ENCODE measurements around the gene YY1. TPM values are rescaled to one million over a fixed set of nuclear protein-coding genes. Genes with fewer than 3 reads are reported as not detected.

Gene YY1
- total and polyA plus RNA-seq, 7 donors, result 26.7 to 61.5 (median 53.9) TPM

DNA sequence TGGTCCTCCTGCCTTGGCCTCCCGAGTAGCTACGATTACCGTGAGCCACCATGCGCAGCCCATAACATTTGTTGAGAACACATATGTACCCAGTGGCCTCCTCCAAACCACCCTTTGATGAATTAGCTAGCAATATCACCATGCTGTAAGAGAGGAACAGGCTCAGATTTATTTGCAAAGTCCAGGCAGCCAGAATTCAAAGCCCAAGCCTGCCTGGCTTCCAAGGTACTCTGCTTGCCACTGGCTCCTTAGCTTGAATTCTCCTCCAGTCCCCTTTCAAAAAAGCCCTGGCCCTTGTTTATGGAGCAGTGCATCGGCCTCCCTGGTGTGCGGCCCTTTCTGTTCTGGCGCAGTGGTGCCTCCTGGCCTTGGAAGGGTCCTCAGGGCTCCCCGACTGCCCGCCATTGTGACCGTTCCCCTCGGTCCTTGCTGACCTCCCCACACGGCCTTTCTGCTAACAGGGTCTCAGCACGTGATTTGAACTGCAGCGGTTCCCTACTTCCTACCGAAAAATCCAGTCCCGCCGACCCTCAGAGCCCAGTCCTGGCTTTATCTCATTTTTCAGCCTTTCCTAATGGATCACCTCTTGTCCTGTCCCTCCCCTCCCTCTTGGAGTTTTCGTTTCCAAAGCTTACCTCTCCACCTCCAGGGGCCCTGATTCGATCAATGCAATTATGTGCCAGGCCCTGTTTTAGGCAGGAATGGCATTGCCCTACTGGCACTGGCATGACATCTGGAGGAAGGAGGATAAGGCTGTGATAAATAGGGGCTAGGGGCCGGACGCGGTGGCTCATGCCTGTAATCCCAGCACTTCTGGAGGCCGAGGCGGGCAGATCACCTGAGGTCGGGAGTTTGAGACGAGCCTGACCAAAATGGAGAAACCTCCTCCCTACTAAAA is 45.3 kb downstream of the YY1 start:
- H3K4me1 ChIP-seq, result peaks cover 3 to 20% (median 14%) of the 10 kb centered on the region in 4 donors
- intact Hi-C loops (cut with DNase I), result loop anchor here (2.0 kb wide), 1 partner anchor 37 kb away; no protein-coding TSS in a partner anchor
- H3K4me3 ChIP-seq, result peak overlapping the region in 3 of 4 donors; percentile 71 to 85 (median 81)
- H3K36me3 ChIP-seq, result peaks cover 0 to 5% (median 0%) of the 10 kb centered on the region in 4 donors
- peak overlapping the region; percentile 90 to 92 (median 91) for H3K27ac ChIP-seq
- WGBS, 2 donors, result 63 to 73% methylated on average over 26 of the region's 26 CpGs
- no peaks in the 10 kb centered on the region for H3K27me3 ChIP-seq
- H3K9me3 ChIP-seq, result no peaks in the 10 kb centered on the region
- TF ChIP-seq POLR2AphosphoS5 (IDR thresholded peaks at IDR 0.05), result no peak
- TF ChIP-seq, protein P1, sequence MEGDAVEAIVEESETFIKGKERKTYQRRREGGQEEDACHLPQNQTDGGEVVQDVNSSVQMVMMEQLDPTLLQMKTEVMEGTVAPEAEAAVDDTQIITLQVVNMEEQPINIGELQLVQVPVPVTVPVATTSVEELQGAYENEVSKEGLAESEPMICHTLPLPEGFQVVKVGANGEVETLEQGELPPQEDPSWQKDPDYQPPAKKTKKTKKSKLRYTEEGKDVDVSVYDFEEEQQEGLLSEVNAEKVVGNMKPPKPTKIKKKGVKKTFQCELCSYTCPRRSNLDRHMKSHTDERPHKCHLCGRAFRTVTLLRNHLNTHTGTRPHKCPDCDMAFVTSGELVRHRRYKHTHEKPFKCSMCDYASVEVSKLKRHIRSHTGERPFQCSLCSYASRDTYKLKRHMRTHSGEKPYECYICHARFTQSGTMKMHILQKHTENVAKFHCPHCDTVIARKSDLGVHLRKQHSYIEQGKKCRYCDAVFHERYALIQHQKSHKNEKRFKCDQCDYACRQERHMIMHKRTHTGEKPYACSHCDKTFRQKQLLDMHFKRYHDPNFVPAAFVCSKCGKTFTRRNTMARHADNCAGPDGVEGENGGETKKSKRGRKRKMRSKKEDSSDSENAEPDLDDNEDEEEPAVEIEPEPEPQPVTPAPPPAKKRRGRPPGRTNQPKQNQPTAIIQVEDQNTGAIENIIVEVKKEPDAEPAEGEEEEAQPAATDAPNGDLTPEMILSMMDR (IDR thresholded peaks at IDR 0.05), result no peak
- TF ChIP-seq EP300 (IDR thresholded peaks at IDR 0.05), result no peak
- no peak for TF ChIP-seq POLR2A (IDR thresholded peaks at IDR 0.05)
- DNase-seq, result no peak

DNA sequence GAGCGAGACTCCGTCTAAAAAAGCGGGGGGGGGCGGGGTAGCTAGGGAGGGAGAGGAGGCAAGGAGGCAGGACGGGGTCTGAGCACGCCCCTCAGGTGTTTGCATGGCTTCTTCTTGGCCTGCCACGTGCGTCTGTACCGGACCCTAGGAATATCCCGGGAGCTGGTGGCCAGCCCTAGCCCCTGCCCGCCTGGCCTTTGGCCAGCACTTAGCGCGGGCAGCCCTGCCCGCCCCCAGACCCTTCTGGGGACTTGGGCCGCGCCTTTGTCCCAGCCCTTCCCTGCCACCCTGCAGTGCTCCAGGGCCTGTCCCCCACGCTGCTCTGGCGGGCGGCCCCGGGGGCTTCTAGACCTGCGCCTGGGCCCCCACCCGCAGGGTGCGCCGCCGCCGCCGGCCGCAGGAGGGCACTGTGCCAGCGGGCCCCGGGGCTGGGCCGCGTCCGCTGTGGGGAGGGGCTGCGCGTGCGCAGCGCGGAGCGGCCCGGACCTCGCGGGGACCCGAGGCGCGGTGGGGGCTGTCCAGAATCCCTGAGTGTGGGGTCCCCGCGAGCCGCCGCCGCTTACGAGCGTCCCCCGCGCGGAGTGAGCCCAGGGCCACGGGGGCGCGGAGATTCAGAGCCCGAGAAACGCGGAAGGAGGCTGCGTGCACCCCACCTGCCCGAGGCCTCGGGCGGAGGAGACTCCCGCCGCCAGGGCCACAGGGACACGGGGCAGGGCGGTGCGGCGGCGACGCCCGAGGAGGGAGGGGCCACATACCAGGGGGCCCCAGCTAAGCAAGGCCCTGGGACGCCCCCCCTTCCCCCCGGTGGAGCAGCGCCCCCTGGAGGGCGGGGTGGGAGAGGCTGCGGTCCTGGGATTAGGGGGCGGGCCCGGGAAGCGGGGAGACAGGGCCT is 46.3 kb downstream of the YY1 start:
- no peak for TF ChIP-seq EP300 (IDR thresholded peaks at IDR 0.05)
- TF ChIP-seq POLR2A (IDR thresholded peaks at IDR 0.05), result no peak
- TF ChIP-seq, protein P1 (IDR thresholded peaks at IDR 0.05), result peak; percentile 76 to 94 (median 84)
- TF ChIP-seq POLR2AphosphoS5 (IDR thresholded peaks at IDR 0.05), result peak in 2 of 4 donors; percentile 20 to 55
- Histone ChIP-seq H3K9me3 (no peaks in the 10 kb centered on the region), H3K27ac (peak overlapping the region; percentile 90 to 92 (median 91)), H3K4me1 (peaks cover 3 to 20% (median 14%) of the 10 kb centered on the region in 4 donors), H3K27me3 (no peaks in the 10 kb centered on the region), H3K36me3 (peaks cover 0 to 5% (median 0%) of the 10 kb centered on the region in 4 donors), H3K4me3 (peak overlapping the region; percentile 71 to 85 (median 82))
- intact Hi-C loops (cut with DNase I), result loop anchor here (2.0 to 5.0 kb wide), 2 partner anchors 38 to 92 kb away; partner anchors contain the start of gene WDR25
- no peak for DNase-seq
- WGBS, 2 donors, result 1% methylated on average over 82 of the region's 82 CpGs

DNA sequence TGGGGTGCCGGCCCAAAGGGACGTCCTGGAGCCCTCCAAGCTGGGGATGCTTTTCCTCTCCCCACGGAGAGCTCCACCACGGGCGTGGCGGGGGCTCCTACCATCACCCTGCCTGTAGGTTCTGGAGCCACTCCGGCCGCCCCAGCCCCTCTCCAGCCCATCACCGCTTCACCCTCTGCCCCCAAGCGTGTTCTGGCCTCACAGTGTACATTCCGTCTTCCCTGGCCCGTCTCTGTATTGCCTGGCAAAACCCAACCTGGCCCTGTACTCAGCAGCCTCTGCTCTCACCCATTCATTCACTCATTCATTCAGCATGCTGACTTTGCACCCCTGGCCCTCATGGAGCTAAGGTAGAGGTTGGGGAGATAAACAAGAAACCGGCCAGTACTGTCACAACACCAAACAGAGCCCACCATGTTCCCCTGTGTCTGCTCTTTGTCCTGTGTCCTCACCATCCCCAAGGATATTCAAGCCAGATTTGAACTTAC is 47.0 kb downstream of the YY1 start:
- 30 to 39% methylated on average over 13 of the region's 13 CpGs for WGBS, 2 donors

More for the DNA sequence above, 47.0 kb downstream of the YY1 start:
- intact Hi-C loops (cut with DNase I), result loop anchor here (2.0 to 5.0 kb wide), 2 partner anchors 39 to 91 kb away; partner anchors contain the start of gene WDR25
- Histone ChIP-seq H3K36me3 (peaks cover 0 to 6% (median 1%) of the 10 kb centered on the region in 4 donors), H3K4me3 (peak overlapping the region; percentile 71 to 85 (median 82)), H3K27me3 (no peaks in the 10 kb centered on the region), H3K9me3 (no peaks in the 10 kb centered on the region), H3K27ac (peak overlapping the region; percentile 90 to 92 (median 91)), H3K4me1 (peaks cover 3 to 20% (median 14%) of the 10 kb centered on the region in 4 donors)
- TF ChIP-seq, protein P1 (IDR thresholded peaks at IDR 0.05), result peak in 1 of 4 experiments; percentile 8
- TF ChIP-seq POLR2A (IDR thresholded peaks at IDR 0.05), result no peak
- DNase-seq, result no peak

Measured in sigmoid colon (tissue), 7 donors.